GM13976 (cell line): Measurements from ENCODE around the gene AP1G2.

Source experiments
- DNase-seq: peaks from one replicate; pipeline ENCODE4 v3.0.0; 2012; ENCODE audit warnings: low spot score
- in situ Hi-C: fragments of 300-500 bp; cut with MboI; formaldehyde crosslinking; loops from one replicate; pipeline ENCODE4 v1.12.0; 2022; ENCODE audit warnings: low sequenced_read_pairs, mixed read lengths, inconsistent platforms; ENCODE audit not compliant: unreplicated experiment
- TF ChIP-seq, protein P1 (sequence below): IDR thresholded peaks from 2 replicates; pipeline ENCODE4 v1.5.1; 2012; ENCODE audit warnings: borderline replicate concordance, mild to moderate bottlenecking; ENCODE audit not compliant: insufficient read depth; ENCODE audit errors: extremely low read depth, missing control alignments, control extremely low read depth

The AP1G2 gene

DNA sequence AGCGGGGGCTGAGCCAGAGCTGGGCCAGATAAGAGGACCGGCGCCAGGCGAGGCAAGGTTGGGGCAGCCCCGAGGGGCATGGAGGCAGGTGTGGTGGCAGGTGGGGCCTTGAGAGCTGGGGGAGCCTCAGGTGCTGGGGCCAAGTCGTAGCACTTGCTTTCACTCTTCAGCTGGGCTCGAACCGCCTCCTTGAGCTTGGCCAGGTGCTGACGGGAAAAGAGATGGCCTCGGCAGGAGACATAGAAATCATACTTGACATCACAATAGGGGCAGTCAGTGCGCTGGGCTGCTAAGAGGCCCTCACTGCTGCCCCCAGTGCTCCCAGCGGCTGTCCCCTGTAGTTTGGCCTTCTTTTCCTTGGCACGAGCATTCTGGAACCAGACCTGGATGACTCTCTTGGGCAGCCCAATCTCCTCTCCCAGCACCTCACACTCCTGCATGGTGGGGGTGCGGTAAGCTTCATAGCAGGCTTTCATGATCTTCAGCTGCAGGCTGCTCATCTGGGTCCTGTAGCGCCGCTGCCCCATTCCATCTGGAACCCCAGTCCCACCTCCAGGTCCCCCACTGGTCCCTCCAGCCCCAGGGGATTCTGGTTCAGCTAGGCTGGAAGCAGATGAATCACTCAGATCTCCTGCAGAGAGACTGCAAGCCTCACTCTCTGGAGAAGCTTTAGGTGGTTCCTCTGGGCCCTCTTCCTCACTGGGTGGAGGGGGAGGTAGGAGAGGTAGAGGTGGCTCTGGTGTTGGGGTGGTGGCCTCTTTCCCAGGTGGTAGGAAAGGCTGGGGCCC lies 44.2 kb downstream of the AP1G2 start:
- TF ChIP-seq, protein P1, sequence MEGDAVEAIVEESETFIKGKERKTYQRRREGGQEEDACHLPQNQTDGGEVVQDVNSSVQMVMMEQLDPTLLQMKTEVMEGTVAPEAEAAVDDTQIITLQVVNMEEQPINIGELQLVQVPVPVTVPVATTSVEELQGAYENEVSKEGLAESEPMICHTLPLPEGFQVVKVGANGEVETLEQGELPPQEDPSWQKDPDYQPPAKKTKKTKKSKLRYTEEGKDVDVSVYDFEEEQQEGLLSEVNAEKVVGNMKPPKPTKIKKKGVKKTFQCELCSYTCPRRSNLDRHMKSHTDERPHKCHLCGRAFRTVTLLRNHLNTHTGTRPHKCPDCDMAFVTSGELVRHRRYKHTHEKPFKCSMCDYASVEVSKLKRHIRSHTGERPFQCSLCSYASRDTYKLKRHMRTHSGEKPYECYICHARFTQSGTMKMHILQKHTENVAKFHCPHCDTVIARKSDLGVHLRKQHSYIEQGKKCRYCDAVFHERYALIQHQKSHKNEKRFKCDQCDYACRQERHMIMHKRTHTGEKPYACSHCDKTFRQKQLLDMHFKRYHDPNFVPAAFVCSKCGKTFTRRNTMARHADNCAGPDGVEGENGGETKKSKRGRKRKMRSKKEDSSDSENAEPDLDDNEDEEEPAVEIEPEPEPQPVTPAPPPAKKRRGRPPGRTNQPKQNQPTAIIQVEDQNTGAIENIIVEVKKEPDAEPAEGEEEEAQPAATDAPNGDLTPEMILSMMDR: no peak
- in situ Hi-C loops: no loop called here
- no peak for DNase-seq

- DNase-seq: no peak
- in situ Hi-C loops: no loop called here
- TF ChIP-seq, protein P1: no peak
Measured at GRCh38 chr14:23522643-23523198, 44.9 kb downstream of the AP1G2 start.

DNA sequence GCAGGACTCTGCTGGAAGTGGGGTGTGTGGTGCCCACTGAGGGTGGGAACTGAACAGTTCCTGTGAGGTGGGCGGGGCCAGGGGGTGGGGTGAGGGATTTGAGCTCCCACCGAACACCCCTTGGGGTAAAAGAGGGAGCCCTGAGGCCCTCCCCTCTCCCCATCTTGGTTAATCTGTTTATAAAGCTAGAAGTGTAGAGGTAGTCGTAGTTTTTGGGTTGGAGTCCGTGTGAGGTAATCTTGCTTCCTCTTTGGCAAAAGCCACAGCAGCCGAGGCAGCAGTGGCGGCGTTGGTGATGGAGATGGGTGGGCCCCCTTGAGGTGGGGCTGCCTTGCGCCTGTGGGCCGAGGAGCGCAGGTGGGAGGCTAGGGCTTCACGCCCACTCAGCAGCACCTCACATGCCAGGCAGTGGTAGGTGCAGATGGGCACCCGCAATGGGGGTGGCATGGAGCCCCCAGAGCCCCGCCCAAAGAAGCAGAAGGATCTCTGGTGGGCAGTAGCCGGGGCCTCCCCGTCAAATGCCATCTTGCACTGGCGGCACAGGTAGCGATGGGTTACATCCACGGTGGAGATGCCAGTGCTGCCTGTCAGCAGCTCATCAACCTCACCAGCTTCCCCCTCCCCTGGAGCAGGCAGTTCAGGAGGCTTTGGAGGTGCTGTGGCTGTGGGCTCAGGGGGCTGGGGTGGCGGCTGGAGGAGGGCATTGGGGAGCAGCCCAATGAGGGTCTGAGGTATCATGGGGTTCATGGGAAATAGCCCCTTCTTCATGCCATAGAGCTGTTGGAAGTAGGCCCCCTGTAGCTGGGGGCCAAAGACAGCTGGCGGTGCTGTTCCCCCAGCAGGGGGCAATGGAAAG lies 45.6 kb downstream of the AP1G2 start:
- in situ Hi-C loops: no loop called here
- DNase-seq: no peak
- TF ChIP-seq, protein P1: no peak

DNA sequence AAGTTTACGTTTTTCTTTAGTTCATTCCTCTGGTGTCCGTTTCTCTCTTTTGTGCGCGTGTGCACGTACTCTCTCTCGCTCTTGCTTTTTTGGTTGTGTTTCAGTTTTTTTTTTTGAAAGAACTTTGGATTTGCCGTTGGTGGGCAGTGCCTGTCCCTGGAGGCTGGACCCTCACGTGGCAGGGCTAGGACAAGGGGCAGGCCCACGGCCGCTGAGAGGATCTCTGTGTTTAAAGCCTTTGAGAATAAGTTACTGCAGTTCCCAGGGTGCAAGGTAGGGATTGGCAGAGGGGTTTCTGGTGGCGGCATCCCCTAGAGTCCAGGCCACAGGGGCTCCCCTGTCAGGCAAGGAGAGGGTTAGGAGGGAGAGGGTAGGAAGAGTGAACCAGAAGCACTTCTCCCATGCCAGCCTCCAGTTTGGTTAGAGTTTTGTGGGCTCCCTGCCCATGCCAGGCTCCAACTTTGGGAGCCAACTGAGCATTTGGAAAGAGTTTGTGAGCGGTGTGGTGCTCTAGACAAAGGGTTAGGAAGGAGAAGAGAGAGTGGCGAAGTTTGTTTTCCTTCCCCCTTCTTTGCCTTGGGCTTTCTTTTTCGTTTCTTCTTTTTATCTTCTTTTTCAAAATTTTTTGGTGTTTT lies 46.6 kb downstream of the AP1G2 start:
- TF ChIP-seq, protein P1: no peak
- in situ Hi-C loops: no loop called here
- DNase-seq: no peak

DNA sequence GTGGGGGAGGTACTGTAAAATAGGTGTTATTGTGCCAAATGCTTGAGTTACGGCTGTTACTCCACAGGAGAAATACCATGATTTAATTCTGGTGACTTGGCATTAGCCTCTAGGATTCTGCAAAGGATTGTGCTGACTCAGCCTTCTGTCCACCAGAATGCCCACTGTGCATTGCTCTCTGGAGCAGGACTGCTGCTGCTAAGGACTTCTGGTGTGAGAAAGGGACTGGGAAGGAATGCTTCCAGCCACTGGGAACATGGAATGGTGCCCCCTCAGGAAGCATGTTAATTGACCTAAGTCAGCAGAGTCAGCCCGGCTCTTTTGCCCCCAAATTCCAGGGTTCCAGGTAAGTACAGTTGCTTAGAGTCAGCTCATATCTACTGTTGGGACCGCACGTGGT lies 48.9 kb downstream of the AP1G2 start:
- in situ Hi-C loops: no loop called here
- TF ChIP-seq, protein P1: no peak
- no peak for DNase-seq

GRCh38 chr14:23517650-23518326 lies 49.8 kb downstream of the AP1G2 start:
- in situ Hi-C loops: no loop called here
- TF ChIP-seq, protein P1: no peak
- no peak for DNase-seq
